GM18870 (cell line): ENCODE results near the gene GNA14.
"Not testable (repeated sequence)": the region's sequence is repeated elsewhere in the genome, so short reads cannot be mapped to it uniquely, and the experiment has no call there.

ENCODE experiments used
- ATAC-seq: cut with Tn5 transposase; IDR thresholded peaks from one replicate; pipeline ENCODE4 v1.9.1; 2021; ENCODE audit warnings: moderate library complexity; ENCODE audit not compliant: unreplicated experiment

GNA14 gene

GRCh38 chr9:77647267-77648233 is 572 bp downstream of the GNA14 start:
- ATAC-seq = no peak

- no peak for ATAC-seq
These were observed 4.3 kb downstream of the GNA14 start for GRCh38 chr9:77643871-77644270.

- ATAC-seq = no peak
These were observed 7.2 kb downstream of the GNA14 start for GRCh38 chr9:77640741-77641580.

- no peak for ATAC-seq
These were observed 15.5 kb downstream of the GNA14 start for GRCh38 chr9:77632652-77633051.

GRCh38 chr9:77628864-77629263 is 19.3 kb downstream of the GNA14 start:
- not testable (repeated sequence) for ATAC-seq

DNA sequence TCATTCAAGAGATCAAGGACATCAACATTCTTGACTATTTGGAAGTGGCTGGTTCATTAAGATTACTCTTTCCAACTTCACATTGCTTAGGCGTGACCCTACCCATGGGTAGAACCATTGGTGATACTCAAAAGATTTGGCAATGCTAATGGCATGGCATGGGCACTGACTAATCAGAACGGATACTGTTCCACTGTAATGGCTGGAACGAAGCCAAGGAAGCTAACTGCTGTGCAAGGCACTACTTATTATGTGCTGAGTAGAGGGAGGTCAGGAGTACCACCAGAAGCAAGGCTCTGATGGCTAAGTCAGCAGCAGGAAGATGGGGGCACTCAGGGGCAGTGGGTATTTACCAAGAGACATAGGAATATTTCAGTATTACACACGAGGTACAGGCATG is 31.9 kb downstream of the GNA14 start:
- ATAC-seq = no peak

GRCh38 chr9:77614645-77615044 is 33.5 kb downstream of the GNA14 start:
- ATAC-seq = no peak

GRCh38 chr9:77606526-77606925 is 41.6 kb downstream of the GNA14 start:
- ATAC-seq = no peak

GRCh38 chr9:77605449-77606220 is 42.5 kb downstream of the GNA14 start:
- ATAC-seq = no peak

DNA sequence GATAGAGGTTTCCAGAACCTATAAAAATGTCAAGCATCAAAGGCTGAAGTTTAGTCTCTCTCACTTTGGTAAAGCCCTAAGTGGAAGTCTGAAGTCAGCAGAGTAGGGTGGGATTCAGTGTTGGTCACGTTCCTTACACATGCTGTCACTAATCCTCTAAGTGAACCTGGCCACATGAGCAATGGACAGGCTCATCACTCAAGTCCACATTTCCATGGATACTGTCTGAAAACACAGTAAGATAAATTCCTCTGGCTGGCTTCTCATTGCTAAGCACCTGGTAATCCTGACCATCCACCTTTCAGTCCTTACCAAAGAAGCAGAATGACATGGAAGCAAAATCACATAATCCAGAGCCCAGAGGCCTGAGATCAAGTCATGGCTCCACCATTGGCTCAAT is 43.8 kb downstream of the GNA14 start:
- ATAC-seq = no peak

DNA sequence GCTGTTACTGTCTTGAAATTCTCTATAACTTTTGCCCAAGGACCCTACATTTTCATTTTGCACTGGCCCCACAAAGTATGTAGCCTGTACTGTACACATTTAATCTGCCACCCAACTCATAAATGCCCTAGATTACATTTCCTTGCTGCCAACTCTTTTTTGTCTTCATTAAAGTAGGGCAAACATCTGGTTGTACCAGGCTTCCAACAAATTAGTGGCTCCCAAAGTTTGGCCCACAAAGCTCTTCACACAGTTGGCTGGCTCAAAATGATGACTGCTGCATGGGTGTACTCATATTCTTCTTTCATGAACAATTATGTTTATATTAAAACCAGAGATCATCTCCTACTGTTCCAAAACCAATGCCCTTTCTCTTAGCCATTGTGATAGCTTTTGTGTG is 45.3 kb downstream of the GNA14 start:
- ATAC-seq = no peak

GRCh38 chr9:77601476-77602099 is 46.5 kb downstream of the GNA14 start:
- ATAC-seq = no peak

DNA sequence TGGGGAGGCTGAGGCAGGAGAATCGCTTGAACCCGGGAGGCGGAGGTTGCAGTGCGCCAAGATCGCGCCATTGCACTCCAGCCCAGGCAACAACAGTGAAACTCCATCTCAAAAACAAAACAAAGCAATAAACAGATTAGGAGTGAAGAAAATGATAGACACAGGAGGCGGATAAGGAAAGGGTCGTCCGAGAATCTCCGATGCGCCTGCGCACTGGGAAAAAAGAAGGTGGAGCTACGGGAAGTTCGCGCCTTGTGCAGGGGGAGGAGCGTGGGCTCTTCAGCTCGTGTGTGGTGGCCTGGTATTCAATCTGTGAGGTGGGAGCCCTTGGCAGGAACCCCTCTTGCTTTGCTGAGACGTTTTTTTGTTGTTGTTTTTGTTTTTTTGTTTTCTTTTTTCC is 47.3 kb downstream of the GNA14 start:
- no peak for ATAC-seq

DNA sequence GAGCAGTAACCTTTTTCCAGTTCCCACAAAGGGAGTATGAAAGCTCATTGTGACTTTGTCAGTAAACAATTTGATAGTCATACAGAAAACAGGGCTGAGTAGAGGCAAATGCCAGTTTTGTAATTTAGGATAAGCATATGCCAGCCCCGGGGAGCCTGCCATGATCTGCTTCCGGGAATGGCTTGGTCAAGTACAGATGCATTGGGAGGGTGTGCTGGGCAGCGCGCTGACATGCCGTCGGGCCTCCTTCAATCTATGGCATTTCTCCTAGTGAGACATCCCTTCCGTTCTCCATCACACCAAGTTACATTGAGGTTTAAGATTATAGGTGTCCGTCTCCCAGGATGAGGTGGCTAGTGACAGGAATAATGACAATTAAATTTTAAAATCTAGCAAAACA is 48.6 kb downstream of the GNA14 start:
- no peak for ATAC-seq

- ATAC-seq = no peak
These were observed 49.1 kb downstream of the GNA14 start for GRCh38 chr9:77598991-77599390.

GRCh38 chr9:77598524-77598923 is 49.6 kb downstream of the GNA14 start:
- ATAC-seq = no peak

GRCh38 chr9:77597057-77597456 is 51.1 kb downstream of the GNA14 start:
- no peak for ATAC-seq

- ATAC-seq = no peak
These were observed 52.6 kb downstream of the GNA14 start for GRCh38 chr9:77595426-77596095.

GRCh38 chr9:77594963-77595362 is 53.2 kb downstream of the GNA14 start:
- ATAC-seq = no peak

DNA sequence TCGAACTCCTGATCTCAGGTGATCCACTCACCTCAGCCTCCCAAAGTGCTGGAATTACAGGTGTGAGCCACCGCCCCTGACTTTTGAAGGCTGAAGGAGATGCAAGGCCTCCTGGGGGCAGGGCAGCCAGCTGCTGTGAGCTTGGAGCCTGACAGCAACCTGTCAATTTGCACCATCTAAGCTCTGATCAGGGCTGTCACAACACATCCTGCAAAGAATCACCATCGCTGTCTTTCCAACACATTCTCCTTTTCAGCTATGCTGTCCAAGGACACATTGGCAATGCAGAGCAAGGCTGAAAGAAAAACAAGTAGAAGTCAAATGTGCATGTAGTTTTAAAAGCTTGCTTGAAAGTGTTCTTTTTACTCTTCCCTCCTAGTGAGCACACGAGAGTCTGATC is 54.6 kb downstream of the GNA14 start:
- ATAC-seq = no peak
